Caco-2 (cell line): ENCODE measurements around the gene YIPF1. TPM values are rescaled to one million over a fixed set of nuclear protein-coding genes. Genes with fewer than 3 reads are reported as not detected.

Experiments
- BruUV-seq: library from RNA; stranded (reverse); fragments of 400-500 nt; replicated peaks from 2 replicates; lab custom pipeline; 2021; lab: Mats Ljungman, UMichigan
- CTCF ChIA-PET: fragments of 300-600 bp; sonication (Branson Sonifier 250); formaldehyde crosslinking; loops from one replicate; lab custom pipeline; 2022; ENCODE audit warnings: antibody characterized with exemption; lab: Charles Lee
- POLR2A ChIA-PET: fragments of 300-600 bp; sonication (Branson Sonifier 250); formaldehyde crosslinking; loops from one replicate; lab custom pipeline; 2022; ENCODE audit warnings: antibody characterized with exemption; lab: Charles Lee
- DNase-seq, 2 experiments: peaks; one replicate each; pipeline versions ENCODE4 v3.0.0 to v3.0.0-alpha.2; 2020 to 2022
- H3K27me3 ChIP-seq: replicated peaks from 2 replicates; pipeline ENCODE4 v1.6.0; 2011; ENCODE audit warnings: low read length; ENCODE audit not compliant: control insufficient read depth, insufficient read depth
- H3K36me3 ChIP-seq: 2 replicates; pipeline ENCODE4 v1.5.1; 2011; ENCODE audit warnings: low read length; ENCODE audit not compliant: control insufficient read depth, insufficient read depth
- H3K4me1 ChIP-seq: fragments of 250-450 bp; sonication (Bioruptor Pico); 2 replicates; pipeline ENCODE4 v1.5.1; 2020; ENCODE audit warnings: mild to moderate bottlenecking
- H3K4me3 ChIP-seq: 2 replicates; pipeline ENCODE4 v1.5.1; 2011; ENCODE audit warnings: low read depth, mild to moderate bottlenecking, control low read depth, low read length
- H3K9me3 ChIP-seq: fragments of 250-450 bp; sonication (Bioruptor Pico); 2 replicates; pipeline ENCODE4 v1.5.1; 2020; ENCODE audit warnings: mild to moderate bottlenecking, moderate library complexity
- H3K27ac Mint-ChIP-seq: one replicate; pipeline ENCODE4 v1.8.0; 2022; ENCODE audit warnings: mixed read lengths; ENCODE audit not compliant: unreplicated experiment
- H3K27me3 Mint-ChIP-seq: one replicate; pipeline ENCODE4 v1.8.0; 2022; ENCODE audit warnings: mixed read lengths; ENCODE audit not compliant: insufficient read depth, unreplicated experiment
- H3K36me3 Mint-ChIP-seq: one replicate; pipeline ENCODE4 v1.8.0; 2022; ENCODE audit warnings: mild to moderate bottlenecking, mixed read lengths; ENCODE audit not compliant: insufficient read depth, unreplicated experiment
- H3K4me1 Mint-ChIP-seq: one replicate; pipeline ENCODE4 v1.8.0; 2022; ENCODE audit warnings: low read depth, mixed read lengths; ENCODE audit not compliant: unreplicated experiment
- H3K4me3 Mint-ChIP-seq: one replicate; pipeline ENCODE4 v1.8.0; 2022; ENCODE audit warnings: mild to moderate bottlenecking, moderate library complexity, mixed read lengths; ENCODE audit not compliant: unreplicated experiment
- H3K9me3 Mint-ChIP-seq: one replicate; pipeline ENCODE4 v1.8.0; 2022; ENCODE audit warnings: mixed read lengths; ENCODE audit not compliant: unreplicated experiment
- intact Hi-C: fragments of 100-400 bp; cut with micrococcal nuclease; formaldehyde crosslinking; loops from one replicate; pipeline ENCODE4 v1.10.0; 2022; ENCODE audit not compliant: unreplicated experiment
- total RNA-seq: library from RNA; stranded (reverse); gene quantifications from 2 replicates; pipeline ENCODE4 v1.2.3, GENCODE V29; 2022
- TF ChIP-seq, protein P1 (sequence below), 2 experiments: fragments of 200-600 bp in 1 of 2; IDR thresholded peaks; 1 replicate in 1 of 2; 2 replicates in 1 of 2; pipeline versions ENCODE4 v1.5.1 to v1.8.0; 2011 to 2022; ENCODE audit warnings: antibody characterized with exemption in 1 of 2, control low read depth in 1 of 2, inconsistent platforms in 1 of 2, low read depth in 1 of 2, low read length in 1 of 2, mild to moderate bottlenecking in 1 of 2, moderate library complexity in 1 of 2; ENCODE audit not compliant: insufficient read depth in 1 of 2, severe bottlenecking in 1 of 2, unreplicated experiment in 1 of 2

Gene YIPF1
- total RNA-seq, 1 experiment from 2014 or later: 17.2 TPM

DNA sequence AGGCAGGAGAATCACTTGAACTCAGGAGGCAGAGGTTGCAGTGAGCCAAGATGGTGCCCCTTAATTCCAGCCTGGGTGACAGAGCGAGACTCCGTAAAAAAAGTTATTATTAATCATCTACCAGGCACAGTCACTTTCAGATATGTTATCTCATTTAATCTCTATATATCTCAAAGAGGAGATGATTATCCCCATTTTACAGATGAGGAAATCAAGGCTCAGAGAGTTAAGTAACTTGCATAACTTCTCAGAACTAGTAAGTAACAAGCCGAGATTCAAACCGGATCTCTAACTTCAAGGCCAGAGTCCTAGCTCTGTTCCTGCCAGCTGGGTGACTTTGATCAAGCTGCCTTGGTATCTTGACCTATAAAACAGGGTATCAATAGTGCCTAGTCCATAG is 21.8 kb upstream of the YIPF1 start:
- CTCF ChIA-PET: no interaction called here
- no peak for DNase-seq

DNA sequence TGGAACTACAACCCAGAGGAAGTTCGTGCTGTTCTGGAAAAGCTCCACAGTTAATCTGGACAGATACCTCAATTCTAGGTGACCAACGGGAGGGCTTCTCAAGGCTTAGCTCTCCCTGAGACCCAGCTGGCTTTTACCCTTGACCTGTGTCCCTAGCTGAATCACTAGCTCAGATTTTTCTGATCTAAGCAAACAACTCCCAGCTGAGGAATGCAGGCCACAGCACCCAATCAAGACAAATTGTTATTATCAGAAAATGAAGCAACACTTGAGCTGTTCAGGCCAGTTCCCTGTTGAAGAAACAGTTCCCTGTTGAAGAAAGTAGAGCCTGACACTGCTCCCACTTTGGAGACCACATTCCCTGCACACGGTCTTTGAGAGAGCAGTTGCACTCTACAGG is 20.3 kb upstream of the YIPF1 start:
- TF ChIP-seq, protein P1, sequence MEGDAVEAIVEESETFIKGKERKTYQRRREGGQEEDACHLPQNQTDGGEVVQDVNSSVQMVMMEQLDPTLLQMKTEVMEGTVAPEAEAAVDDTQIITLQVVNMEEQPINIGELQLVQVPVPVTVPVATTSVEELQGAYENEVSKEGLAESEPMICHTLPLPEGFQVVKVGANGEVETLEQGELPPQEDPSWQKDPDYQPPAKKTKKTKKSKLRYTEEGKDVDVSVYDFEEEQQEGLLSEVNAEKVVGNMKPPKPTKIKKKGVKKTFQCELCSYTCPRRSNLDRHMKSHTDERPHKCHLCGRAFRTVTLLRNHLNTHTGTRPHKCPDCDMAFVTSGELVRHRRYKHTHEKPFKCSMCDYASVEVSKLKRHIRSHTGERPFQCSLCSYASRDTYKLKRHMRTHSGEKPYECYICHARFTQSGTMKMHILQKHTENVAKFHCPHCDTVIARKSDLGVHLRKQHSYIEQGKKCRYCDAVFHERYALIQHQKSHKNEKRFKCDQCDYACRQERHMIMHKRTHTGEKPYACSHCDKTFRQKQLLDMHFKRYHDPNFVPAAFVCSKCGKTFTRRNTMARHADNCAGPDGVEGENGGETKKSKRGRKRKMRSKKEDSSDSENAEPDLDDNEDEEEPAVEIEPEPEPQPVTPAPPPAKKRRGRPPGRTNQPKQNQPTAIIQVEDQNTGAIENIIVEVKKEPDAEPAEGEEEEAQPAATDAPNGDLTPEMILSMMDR (IDR thresholded peaks at IDR 0.05; ENCODE audit: insufficient read depth in 1 of 2, low read depth in 1 of 2, low read length in 1 of 2, severe bottlenecking in 1 of 2, unreplicated experiment in 1 of 2): no peak
- Histone ChIP-seq H3K27me3 (no peaks in the 10 kb centered on the region), H3K4me3 (no peak overlapping the region), H3K36me3 (no peaks in the 10 kb centered on the region), H3K9me3 (no peaks in the 10 kb centered on the region), H3K4me1 (peaks cover 70% of the 10 kb centered on the region)
- Mint-ChIP-seq H3K27ac (peak overlapping the region; percentile 87), H3K27me3 (no peaks in the 10 kb centered on the region), H3K36me3 (peaks cover 9% of the 10 kb centered on the region), H3K4me1 (peaks cover 29% of the 10 kb centered on the region), H3K4me3 (peak overlapping the region; percentile 35), H3K9me3 (no peaks in the 10 kb centered on the region)
- intact Hi-C loops: loop anchor here (1.0 kb wide), 1 partner anchor 21 kb away; the partner anchor contains the start of gene YIPF1
- POLR2A ChIA-PET: interaction anchor here (2.2 kb wide), 1 partner anchor 36 kb away, joined by 9 read pairs; the partner anchor contains the start of gene IFT25
- CTCF ChIA-PET: interaction anchor here (0.6 to 1.4 kb wide), 3 partner anchors 31 to 47 kb away, joined by 3 to 11 read pairs (median 4); partner anchors contain the start of genes IFT25 and LRRC42
- peak; percentile 60 to 69 for DNase-seq
- no TSS peak for BruUV-seq

More for the DNA sequence above, 21.8 kb upstream of the YIPF1 start:
- H3K36me3 Mint-ChIP-seq: peaks cover 9% of the 10 kb centered on the region
- no peaks in the 10 kb centered on the region for H3K36me3 ChIP-seq
- no peaks in the 10 kb centered on the region for H3K9me3 Mint-ChIP-seq
- H3K27ac Mint-ChIP-seq: no peak overlapping the region
- H3K27me3 Mint-ChIP-seq: no peaks in the 10 kb centered on the region
- H3K9me3 ChIP-seq: no peaks in the 10 kb centered on the region
- no TSS peak for BruUV-seq
- H3K4me3 Mint-ChIP-seq: no peak overlapping the region
- H3K4me1 Mint-ChIP-seq: peaks cover 28% of the 10 kb centered on the region
- H3K4me1 ChIP-seq: peaks cover 61% of the 10 kb centered on the region
- TF ChIP-seq, protein P1 (IDR thresholded peaks at IDR 0.05; ENCODE audit: insufficient read depth in 1 of 2, low read depth in 1 of 2, low read length in 1 of 2, severe bottlenecking in 1 of 2, unreplicated experiment in 1 of 2): no peak
- H3K4me3 ChIP-seq: no peak overlapping the region
- H3K27me3 ChIP-seq: no peaks in the 10 kb centered on the region
- intact Hi-C loops: no loop called here
- POLR2A ChIA-PET: no interaction called here

DNA sequence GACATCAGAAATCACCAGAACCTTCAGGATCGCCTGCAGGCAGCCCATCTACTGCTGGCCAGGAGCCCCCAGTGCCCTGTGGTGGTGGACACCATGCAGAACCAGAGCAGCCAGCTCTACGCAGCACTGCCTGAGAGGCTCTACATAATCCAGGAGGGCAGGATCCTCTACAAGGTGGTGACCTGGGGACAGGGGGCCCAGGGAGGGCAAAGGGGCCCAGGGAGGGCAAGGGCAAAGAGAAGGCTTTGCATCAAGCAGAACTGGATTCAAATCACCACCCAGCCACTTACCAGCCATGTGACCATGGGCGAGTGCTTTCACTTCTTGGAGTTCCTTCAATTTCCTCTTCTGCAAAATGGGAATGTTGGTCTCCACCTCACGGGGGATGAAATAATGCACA is 16.5 kb upstream of the YIPF1 start:
- ChIA-PET POLR2A (no interaction called here), CTCF (no interaction called here)
- no peak overlapping the region for H3K4me3 Mint-ChIP-seq
- TF ChIP-seq, protein P1 (IDR thresholded peaks at IDR 0.05; ENCODE audit: insufficient read depth in 1 of 2, low read depth in 1 of 2, low read length in 1 of 2, severe bottlenecking in 1 of 2, unreplicated experiment in 1 of 2): no peak
- Histone ChIP-seq H3K27me3 (no peaks in the 10 kb centered on the region), H3K4me1 (peaks cover 68% of the 10 kb centered on the region), H3K9me3 (no peaks in the 10 kb centered on the region), H3K4me3 (no peak overlapping the region), H3K36me3 (no peaks in the 10 kb centered on the region)
- no peaks in the 10 kb centered on the region for H3K27me3 Mint-ChIP-seq
- DNase-seq: no peak
- no peak overlapping the region for H3K27ac Mint-ChIP-seq
- H3K36me3 Mint-ChIP-seq: peaks cover 9% of the 10 kb centered on the region
- H3K9me3 Mint-ChIP-seq: no peaks in the 10 kb centered on the region
- peaks cover 38% of the 10 kb centered on the region for H3K4me1 Mint-ChIP-seq
- intact Hi-C loops: loop anchor here (2.0 kb wide), 1 partner anchor 13 kb away; no protein-coding TSS in a partner anchor
- no TSS peak for BruUV-seq
